ENCODE data around the gene AIF1L.
"Not testable (repeated sequence)": the region's sequence is repeated elsewhere in the genome, so short reads cannot be mapped to it uniquely, and the experiment has no call there.

AIF1L gene

GRCh38 chr9:131094622-131095021 is 1.7 kb upstream of the AIF1L start:
- no peak for TF ChIP-seq CTCF (IDR thresholded peaks at IDR 0.05; ENCODE audit: insufficient read depth, low read depth, low read length, missing control alignments)
- no peak overlapping the region for H3K4me3 ChIP-seq (ENCODE audit: low read length)
- DNase-seq (ENCODE audit: low read depth): peak; percentile 78

GRCh38 chr9:131095666-131096268 is 564 bp upstream of the AIF1L start:
- no peak for DNase-seq (ENCODE audit: low read depth)
- H3K4me3 ChIP-seq (ENCODE audit: low read length): peak overlapping the region; percentile 13
- no peak for TF ChIP-seq CTCF (IDR thresholded peaks at IDR 0.05; ENCODE audit: insufficient read depth, low read depth, low read length, missing control alignments)

DNA sequence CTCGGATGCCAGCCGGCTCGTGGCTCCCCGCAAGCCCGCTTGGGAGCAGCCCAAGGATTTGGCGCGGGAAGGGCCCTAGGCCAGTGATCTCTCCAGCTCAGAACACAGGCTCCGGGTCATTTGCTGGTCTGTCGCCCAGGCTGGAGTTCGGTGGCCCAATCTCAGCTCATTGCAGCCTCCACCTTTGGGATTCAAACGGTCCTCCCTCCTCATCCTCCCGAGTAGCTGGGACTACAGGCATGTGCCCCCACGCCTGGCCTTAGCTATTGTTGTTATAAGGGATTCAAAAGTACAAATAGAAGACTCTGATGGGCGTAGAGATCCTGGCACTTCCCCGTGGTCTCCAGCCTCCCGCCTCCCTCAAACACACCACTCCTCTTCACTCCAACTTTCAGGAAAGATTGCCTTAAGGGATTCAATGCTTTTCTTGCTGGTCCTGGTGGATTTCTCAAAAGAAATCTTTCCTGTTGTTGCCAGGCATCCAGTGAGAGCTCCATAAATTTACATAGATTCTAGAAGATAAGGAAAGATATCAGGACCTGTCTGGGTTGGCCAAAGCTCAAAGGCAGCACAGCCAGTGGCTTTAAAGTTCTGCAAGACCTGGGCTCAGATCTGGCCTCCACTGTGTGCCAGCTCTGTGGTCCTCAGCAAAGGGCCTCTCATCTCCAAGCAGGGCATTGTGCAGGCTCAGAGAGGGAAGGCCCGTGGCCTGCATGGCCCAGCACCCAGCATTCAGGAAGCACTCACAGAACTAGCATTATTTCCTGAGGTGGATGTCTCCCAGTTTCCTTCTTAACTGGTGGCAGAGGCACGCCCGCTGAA is 1.0 kb downstream of the AIF1L start:
- DNase-seq (ENCODE audit: low read depth): no peak
- TF ChIP-seq CTCF (IDR thresholded peaks at IDR 0.05; ENCODE audit: insufficient read depth, low read depth, low read length, missing control alignments): no peak
- H3K4me3 ChIP-seq (ENCODE audit: low read length): peak overlapping the region; percentile 42

DNA sequence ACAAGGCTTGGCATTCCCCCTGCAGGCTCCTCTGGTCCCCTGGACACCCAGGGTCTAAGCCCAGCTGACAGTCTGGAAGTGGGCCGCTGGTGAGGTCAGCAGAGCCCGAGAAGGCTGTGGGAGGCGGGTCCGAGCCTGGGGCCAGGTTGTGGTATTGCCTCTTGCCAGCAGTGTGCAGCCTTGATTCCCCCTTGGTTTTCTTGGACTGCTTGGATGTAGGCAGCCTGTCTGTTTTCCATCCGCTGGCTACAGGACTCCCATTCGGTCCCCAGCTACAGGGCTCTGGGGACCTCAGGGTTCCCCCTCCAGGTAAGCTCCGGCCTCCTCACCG is 1.6 kb downstream of the AIF1L start:
- no peak overlapping the region for H3K4me3 ChIP-seq (ENCODE audit: low read length)
- no peak for TF ChIP-seq CTCF (IDR thresholded peaks at IDR 0.05; ENCODE audit: insufficient read depth, low read depth, low read length, missing control alignments)
- no peak for DNase-seq (ENCODE audit: low read depth)

DNA sequence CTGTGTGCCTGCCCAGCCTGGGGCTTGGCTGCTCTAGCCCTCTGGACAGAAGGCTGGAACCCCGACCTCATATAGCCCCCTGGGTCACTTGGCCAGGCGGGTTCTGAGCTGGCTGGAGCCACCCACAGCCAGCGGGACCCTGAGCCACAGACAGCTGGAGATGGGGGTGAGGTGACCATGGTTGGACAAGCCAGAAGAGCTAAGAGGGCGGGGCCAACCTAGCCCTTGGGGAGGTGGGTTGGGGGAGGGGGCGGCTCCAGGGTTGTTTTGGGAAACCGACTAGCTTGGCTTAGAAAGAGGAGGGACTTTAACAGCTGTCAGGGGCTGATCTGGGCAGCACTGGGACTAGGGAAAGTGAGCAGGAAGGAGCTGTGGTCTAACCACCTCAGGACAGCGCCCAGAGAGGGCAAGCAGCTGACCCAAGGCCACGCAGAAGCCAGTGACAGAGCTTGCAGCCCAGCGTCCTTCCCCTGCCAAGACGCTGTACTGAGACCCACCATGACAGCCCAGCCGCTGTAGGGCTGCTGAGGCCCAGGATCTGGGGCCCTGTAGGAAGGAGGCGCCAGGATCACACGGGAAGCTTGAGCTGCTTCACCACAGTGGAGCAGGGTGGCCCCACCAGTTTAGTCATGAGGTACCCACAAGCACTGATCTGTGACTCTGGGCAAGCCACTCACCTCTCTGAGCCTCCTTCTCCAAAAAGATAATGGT is 2.2 kb downstream of the AIF1L start:
- no peak overlapping the region for H3K4me3 ChIP-seq (ENCODE audit: low read length)
- TF ChIP-seq CTCF (IDR thresholded peaks at IDR 0.05; ENCODE audit: insufficient read depth, low read depth, low read length, missing control alignments): no peak
- no peak for DNase-seq (ENCODE audit: low read depth)

DNA sequence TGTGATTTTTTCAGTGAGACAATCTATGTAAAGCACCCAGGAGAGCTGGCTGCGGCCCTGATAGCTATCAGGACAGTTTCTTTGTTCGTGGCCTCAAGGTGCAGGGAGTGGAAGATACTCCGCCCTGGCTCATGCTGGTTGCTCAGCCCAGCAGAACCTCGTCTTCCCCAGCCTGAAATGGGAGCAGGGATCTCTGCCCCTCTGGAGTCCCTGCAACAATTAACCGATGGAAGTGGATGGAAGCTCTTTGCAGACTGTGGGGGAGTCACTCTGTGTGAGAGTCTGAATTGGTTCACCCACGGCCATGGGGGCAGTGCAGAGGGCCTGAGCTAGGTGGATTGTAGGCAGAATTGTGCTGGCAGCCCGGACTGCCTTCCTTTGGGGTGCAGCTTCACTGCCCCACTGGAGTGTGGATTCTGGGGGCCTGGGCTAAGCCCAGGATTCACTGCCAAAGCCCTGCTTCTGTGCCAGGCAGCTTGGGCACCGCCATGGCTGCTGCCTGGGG is 2.8 kb downstream of the AIF1L start:
- DNase-seq (ENCODE audit: low read depth): no peak
- no peak overlapping the region for H3K4me3 ChIP-seq (ENCODE audit: low read length)
- TF ChIP-seq CTCF (IDR thresholded peaks at IDR 0.05; ENCODE audit: insufficient read depth, low read depth, low read length, missing control alignments): no peak

- not testable (repeated sequence) for H3K4me3 ChIP-seq (ENCODE audit: low read length); DNase-seq (ENCODE audit: low read depth)
These were observed 3.5 kb downstream of the AIF1L start for GRCh38 chr9:131099845-131100244.

Data from epithelial cell of esophagus (primary cell).